PC-9 (cell line): ENCODE measurements around the gene SSMEM1.

Source experiments
- EZH2 ChIP-seq: fragments of 200-600 bp; sonication (generic); IDR thresholded peaks from 2 replicates; pipeline ENCODE4 v1.8.0; 2017; ENCODE audit warnings: antibody characterized with exemption, low read depth
- TF ChIP-seq, protein P1 (sequence below): fragments of 200-600 bp; sonication (generic); conservative IDR thresholded peaks from 2 replicates; pipeline ENCODE4 v1.6.1; 2017; ENCODE audit warnings: mixed run types, antibody characterized with exemption, mild to moderate bottlenecking, moderate library complexity

DNA sequence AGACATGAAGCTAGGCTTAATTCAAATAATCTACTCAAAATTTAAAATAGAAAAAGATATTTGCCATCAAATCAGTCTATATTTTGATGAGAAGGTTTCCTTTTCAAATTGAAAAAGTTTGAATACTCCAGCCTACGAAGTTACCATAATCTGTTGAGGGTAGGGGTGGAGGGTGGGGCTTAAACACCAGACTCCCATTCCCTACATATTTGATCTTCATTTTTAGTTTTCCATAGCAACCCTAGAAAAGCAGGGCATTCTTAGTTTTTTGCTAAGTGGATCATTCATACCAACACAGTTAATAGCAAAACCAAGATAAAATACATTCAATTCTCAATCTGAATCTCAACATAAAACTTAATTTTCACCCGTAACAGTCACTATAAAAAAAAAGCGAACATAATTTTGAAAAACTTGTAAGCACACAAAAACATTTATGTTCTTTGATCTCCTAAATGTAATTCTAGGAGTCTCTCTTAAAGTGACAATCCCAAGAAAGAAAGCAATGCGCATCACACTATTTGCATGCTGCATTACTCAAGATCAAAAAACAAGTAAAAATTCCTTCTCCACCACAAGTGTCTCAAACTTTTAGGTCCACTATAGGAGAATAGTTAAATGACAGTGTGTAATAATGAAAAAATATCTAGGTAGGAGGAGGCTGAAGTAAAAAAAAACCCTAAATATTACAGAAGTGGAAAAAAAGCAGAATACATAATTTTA, 33.3 kb upstream of the SSMEM1 start:
- TF ChIP-seq, protein P1, sequence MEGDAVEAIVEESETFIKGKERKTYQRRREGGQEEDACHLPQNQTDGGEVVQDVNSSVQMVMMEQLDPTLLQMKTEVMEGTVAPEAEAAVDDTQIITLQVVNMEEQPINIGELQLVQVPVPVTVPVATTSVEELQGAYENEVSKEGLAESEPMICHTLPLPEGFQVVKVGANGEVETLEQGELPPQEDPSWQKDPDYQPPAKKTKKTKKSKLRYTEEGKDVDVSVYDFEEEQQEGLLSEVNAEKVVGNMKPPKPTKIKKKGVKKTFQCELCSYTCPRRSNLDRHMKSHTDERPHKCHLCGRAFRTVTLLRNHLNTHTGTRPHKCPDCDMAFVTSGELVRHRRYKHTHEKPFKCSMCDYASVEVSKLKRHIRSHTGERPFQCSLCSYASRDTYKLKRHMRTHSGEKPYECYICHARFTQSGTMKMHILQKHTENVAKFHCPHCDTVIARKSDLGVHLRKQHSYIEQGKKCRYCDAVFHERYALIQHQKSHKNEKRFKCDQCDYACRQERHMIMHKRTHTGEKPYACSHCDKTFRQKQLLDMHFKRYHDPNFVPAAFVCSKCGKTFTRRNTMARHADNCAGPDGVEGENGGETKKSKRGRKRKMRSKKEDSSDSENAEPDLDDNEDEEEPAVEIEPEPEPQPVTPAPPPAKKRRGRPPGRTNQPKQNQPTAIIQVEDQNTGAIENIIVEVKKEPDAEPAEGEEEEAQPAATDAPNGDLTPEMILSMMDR: no peak
- no peak for TF ChIP-seq EZH2
